ENCODE results near the gene ADAMTS15.

ADAMTS15 gene

DNA sequence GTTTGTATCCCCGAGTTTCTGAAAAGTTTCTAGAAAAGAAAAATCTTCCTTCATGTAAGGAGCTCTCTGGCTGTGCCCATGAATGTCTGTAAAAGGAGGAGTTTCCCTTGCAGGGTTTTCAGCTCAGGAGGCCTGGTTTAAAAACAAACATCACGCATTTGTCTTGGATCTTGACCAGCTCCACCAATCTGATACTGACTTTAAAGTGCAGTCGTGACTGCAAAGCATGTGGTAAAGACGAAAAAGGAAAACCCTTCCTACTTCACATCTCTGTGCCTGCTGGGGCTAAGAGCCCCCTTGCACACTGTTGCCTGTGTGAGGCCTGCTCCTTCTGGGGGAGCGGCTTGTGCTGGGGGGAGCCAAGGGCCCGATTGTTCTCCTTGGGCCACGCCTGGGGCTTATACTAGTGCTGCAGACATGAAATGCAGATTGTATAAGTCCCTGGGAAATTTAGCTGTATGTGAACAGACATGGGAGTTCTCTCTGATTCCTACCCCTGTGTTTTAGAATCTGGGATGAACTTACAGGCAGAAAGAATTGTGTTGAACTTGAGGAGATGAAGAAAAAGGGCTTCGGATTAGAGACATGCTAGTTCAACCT is 62.1 kb downstream of the ADAMTS15 start:
- no peak for DNase-seq

DNA sequence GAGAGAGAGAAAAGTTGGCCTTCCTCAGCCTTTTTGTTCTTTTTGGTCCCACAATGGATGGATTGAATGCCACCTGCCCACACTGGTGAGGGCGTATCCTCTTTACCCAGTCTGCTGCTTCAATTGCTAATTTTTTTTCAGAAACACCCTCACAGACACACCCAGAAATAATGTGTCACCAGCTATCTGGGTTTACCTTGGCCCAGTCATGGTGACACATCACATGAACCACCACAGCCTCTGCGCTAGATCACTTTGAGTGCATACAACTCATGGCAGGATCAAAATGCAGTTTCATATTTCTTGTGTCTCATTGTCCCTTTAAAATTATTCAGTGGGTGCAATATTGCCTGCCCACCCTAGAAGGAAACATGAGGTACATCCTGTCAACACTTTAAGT is 63.3 kb downstream of the ADAMTS15 start:
- no peak for DNase-seq

DNA sequence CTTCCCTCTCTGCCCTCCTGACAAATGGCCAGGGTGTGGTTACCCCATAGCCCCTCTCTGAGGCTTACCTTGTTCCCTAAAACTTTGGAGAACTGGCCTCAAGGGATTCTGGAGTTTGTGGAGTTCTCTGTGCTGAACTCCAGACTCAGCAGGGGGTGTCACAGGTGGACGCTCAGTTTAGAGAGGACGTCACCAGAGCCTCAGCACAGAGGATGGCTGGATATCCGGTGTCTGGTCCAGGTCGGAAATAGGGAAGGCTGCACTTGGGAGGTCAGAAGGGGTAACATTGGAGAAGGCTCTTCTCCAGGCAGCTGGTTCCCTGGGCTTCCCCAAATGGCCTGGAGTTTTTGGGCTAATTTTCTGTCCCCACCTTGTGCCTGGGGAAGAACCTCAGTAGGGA is 64.2 kb downstream of the ADAMTS15 start:
- DNase-seq = no peak

DNA sequence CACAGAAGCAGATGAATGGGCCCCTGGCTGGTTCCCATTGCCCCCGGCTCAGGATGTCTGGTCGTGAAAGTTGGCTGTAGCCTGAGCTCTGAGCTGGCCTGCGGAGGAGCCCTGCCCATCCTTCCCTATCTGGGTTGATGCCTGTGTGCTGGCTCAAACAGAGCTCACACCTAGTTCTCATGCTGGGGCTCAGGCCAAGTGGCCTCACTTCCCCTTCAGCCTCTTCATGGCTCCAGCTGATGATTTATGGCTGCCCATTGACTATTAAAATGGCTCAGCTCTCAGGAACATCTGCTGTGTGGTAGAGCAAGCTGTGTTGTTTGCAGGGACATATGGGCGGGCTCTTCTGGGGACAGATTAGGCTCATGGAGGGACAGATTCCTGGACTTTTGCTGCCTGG is 64.7 kb downstream of the ADAMTS15 start:
- DNase-seq = peak in 1 of 51 donors; percentile 23

DNA sequence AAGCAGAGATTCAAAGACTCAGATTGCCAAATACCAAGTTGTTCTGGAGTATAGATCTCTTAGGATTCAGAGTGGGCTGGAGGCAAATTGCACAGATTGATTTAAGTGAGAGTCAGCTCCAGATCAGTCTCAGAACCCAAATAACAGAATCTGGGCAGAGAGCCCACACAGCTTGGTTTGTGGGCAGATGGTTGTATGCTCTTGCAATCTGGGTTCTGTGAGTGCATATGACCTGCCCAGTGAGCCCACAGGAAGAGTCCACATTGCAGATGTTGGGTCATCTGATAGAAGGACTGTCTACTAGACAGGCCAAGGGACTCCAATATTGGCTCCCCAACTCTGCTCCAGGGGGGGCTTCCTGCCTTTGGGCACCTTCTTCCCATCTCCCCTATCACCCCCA is 65.9 kb downstream of the ADAMTS15 start:
- no peak for DNase-seq

DNA sequence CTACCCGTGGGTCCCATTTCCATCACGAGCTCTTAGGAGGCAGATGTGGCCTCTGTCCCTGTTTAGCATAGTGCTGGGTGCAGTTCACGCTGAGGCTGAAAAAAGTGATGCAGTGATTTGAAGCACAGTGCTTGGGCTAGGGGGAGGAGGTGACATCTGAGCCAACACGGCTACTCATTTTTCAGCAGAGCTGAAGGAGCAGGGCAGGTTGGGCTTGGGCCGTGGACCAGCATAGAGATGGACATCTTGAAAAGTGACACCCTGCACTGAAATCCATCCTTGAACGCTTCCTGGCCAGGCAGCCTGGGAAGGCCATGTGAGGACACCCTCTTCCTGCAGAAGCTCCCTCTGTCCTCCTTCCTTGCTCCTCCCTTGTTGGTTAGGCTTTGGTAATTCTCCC is 66.4 kb downstream of the ADAMTS15 start:
- DNase-seq = no peak

DNA sequence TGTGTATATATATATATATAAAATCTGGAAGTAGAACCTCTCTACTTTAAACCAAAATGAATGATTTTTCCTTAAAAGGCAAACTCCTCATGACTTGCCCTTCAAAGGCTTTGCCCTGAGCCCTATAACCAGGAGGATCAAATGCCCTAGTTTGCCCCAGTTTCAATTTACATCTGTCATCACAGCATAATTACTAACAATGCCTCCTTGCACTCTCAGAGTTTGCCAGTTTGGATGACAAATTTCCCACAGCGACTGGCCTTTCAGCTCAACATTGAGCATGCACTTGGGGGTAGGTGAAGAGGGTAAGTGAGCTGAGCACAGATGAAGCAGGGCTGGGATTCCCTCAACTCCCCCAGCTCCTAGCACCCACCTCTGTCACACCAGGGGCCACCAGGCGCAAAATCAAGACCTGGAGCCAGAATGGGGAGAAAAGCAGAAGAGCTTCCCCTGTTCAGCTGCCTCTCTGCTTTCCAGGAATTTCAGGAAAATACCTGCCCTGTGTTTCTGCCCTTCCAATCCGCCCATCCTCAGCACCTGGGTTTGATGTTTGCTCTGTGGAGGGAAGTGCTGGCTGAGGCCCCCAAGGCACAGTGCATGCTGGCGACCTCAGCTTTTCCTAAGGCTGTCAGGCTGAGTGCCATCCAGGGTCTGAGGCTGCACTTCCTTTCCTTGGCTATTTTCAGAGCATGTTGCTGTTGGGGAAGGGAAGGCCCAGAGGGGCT is 67.5 kb downstream of the ADAMTS15 start:
- no peak for DNase-seq

DNA sequence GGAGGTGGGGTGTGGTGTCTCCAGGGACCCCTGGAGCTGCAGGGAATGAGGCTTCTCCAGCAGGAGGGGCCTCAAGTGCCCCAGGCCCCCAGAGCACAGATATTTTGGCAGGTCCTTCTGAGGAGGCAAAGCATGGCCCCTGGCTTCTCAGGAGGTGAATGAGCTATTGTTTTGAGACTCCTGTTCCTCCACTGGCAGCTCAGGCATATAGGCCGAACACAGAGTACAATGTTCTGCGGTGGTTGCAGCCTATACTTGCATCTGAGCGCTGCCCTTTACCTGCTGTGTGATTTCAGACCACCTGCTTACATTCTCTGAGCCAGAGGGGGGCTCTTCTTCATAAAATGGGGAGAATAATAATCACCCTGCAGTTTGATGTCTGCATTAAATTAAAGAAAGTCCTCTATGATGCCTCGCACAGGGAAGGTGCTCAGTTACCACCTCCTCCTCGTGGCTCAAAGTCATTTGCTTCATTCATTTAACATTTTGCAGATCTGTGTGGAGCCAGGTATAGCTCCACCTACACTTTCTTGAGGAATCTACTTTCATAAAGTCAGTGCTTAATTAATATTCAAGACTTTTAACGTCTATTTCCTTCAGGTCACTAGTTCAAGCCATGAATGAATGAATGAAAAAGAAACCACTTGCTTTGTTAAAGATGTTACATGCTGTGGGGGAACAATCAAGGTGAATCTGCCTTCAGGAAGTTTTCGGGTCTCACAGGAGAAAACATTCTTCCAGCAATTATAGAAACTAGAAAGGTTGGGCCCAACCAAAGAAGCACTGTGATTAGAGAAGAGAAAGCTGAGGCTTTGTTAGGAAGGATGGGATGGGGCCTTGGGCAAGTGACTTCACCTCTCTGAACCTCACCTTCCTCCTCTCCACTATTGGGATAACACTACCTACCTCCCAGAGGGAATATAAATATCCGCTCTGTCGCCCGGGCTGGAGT is 68.4 kb downstream of the ADAMTS15 start:
- no peak for DNase-seq

DNA sequence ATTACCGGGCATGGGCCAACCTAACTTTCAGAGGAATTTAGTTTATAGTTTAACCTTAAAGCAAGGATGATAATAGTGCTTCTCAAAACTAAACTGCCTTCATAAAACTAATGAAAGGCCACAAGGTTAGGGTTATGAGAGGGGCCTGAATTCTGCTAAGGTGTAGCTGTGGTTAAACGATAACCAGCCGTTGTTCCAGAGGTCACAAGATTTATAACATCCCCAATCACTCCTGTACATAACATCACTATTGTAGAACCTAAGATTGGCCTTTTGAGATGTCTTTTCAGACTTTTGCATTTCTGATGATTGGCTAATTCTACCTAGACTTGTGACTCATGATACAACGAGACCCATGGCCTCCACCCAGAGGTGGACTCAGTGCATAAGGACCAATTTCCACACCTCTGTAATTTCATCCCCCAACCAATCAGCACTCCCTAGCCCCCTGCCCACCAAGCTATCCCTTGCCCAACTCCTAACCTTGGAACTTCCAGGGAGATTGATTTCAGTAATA is 69.8 kb downstream of the ADAMTS15 start:
- no peak for DNase-seq

DNA sequence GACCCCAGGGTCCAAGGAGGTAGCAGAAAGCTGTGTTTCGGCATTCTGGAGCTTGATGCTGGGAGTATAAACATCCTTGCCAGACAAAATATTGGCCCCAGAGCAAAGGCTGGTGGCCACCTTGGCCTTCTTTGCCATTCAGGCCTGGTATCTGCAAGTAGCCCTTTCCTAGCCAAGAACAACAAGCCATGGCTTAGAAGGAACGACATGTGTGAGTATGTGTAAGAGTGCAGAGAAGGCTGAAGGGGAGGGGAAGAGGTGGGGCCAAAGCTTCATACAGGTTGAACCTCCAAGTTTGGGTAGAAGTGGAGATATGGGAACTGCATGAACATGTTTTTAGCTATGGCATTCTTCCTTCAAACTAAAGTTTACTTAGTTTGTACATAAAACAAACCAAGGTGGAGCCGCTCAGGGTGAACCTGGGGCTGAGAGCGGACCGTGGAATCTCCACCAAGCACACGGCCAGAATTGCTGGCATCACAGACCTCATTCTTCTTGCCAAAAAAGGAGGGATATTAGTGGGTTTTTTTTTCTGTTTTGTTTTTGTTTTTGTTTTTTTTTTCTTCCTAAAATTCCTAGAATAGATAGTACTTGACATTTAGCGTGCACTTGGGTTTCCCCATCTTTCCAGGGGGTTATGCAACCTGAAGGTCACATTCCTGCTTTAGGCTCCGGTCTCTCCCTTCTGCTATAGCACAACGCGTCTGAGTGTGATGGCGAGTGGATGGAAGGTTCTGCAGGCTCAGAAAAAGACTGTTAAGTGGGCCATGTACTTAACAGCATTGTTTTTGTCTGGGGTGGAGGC is 70.9 kb downstream of the ADAMTS15 start:
- DNase-seq = no peak

DNA sequence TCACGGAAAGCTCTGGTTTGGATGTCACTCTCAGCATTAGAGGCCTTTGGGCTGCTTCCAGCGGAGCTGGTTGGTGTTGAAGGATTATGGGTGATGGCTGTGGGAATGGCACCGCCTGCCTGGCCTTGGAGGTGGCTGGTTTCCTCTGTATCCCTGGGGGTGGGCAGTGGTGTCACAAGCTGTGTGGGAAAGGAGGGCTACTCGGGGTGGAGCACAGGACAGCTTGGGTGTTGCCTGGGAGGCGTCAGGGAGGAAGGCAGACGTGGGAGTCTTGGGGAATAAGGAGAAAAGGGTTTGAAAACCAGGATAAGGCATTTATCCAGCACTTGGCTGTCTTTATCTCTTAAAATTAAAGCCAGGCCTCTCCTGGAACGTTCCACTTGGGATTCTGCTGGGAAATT is 71.8 kb downstream of the ADAMTS15 start:
- no peak for DNase-seq

DNA sequence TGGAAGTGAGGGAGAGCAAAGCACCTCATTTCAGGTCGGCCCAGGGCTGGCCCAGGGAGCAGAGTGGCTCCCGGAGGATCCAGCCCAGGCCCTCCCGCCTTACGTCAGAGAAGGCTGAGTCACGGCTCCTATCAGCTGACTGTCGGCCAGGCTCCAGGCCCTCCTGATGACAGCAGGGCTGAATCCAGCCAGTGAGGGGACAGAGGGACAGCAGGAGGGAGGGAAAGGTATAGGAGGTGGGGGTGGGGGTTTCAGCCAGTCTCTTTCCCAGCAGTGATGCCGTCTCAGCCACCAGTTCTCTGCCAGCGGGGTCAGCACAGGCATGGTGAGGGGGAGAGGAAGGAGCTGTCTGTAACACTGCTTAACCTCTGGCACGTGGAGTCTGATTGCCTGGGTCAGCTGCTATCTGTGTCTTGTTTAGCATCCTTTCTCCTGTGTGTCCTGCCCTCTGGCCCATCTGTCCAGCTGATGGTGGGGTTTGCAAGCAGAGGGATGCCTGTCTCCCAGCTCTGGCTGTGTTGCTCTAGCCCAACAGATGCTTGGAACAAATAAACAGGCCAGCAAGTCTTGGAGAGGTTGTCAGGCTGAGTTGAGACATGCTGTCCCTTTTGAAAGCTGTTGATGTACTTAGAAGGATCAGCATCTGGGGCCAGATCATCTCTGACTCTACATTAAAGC is 74.0 kb downstream of the ADAMTS15 start:
- peak in 24 of 51 donors; percentile 4 to 60 (median 18) for DNase-seq

DNA sequence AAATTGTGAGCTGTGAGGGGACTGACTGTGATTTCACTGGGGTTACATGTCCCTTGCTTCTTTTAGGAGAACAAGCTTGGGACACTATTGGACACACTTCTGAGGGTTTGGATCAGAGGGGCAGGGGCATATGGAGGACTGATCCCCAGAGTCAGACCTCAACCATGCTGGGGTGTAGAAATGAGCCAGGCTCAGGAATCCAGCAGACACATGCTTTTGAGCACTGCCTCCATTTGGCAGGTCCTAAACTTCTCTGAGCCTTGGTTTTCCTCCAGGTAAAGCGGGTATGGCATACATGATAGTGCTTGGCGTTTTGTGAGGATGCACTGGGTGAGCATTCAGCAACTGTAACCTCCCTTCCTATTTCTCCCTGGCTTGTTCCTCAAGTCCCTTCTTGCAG is 74.7 kb downstream of the ADAMTS15 start:
- no peak for DNase-seq

DNA sequence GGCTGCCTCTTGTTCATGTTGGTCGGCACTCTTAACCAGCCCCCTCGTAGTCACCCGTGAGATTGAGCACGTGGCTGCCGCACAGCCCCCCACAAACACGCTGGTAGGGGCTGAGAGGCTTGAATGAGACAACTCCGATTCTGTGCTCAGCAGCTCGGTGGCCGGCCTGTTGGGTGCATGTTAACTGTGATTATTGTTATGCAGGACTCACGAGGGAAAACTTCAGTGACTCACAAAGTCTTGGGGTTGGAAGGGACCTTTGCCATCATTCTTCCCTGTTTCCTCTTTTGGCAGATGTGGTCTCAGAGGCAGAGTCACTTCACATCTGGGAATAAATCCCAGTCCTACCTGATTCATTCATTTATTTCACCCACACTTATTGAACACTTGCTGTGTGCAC is 75.2 kb downstream of the ADAMTS15 start:
- no peak for DNase-seq

DNA sequence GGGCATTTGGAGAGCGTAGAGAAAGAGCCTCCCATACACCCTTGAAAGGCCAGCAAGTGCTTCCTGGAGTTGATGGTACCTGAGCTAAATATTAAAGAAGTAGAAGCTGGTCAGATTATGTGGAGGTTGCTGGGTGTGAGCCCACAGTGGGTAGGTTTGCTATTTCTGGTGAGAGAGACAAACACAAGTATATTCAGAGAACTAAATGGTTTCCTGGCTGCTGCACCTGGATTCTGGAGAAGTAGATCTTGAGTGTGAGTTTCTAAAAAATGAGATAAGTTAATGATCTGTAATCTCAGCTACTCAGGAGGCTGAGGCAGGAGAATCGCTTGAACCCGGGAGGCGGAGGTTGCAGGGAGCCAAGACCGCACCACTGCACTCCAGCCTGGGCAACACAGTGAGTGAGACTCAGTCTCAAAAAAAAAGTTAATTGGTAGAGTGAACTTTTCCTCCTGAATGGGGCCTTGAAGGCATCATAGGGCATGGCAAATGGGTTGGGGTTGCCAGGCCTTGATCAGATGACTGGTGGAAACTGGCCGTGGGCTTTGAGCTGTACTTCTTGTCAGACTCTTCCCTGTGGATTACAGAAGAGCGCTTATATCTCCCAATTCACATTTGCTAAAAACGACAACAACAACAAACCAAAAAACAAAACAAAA is 75.8 kb downstream of the ADAMTS15 start:
- DNase-seq = no peak

DNA sequence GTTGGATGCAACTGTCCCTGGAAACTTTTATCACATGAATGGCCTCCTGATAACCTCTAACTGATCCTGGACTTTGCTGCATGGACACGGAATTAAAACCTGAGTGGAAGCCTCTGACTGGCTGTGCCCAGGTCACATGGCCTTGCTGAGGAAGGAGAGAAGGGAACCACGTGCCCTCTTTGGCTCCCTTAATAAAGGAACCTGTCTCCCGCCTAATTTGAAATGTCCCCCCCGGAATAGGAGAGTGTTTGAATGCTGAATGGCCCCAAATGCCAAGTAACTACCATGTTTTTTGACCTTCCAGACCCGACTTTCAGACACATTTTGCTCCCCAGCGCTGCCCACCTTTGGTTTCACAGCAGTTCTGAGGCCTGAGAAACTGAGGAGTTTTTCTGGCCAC is 76.9 kb downstream of the ADAMTS15 start:
- no peak for DNase-seq

Measured in hypothalamus (tissue), 51 donors.